Calu3 (cell line): Measurements from ENCODE around the gene CPNE5. TPM values are rescaled to one million over a fixed set of nuclear protein-coding genes. Genes with fewer than 3 reads are reported as not detected.

Experiments used
- BruUV-seq: library from RNA; stranded (reverse); fragments of 400-500 nt; replicated peaks from 2 replicates; lab custom pipeline; 2021; lab: Mats Ljungman, UMichigan
- CTCF ChIA-PET: fragments of 300-600 bp; sonication (Branson Sonifier 250); formaldehyde crosslinking; loops from one replicate; lab custom pipeline; 2022; ENCODE audit warnings: antibody characterized with exemption; lab: Charles Lee
- DNase-seq: peaks from one replicate; pipeline ENCODE4 v3.0.0; 2022
- H3K27ac Mint-ChIP-seq: one replicate; pipeline ENCODE4 v1.8.0; 2022; ENCODE audit warnings: mixed read lengths; ENCODE audit not compliant: unreplicated experiment
- H3K27me3 Mint-ChIP-seq: one replicate; pipeline ENCODE4 v1.8.0; 2022; ENCODE audit warnings: mixed read lengths; ENCODE audit not compliant: unreplicated experiment
- H3K36me3 Mint-ChIP-seq: one replicate; pipeline ENCODE4 v1.8.0; 2022; ENCODE audit warnings: mild to moderate bottlenecking, moderate library complexity, mixed read lengths; ENCODE audit not compliant: insufficient read depth, unreplicated experiment
- H3K4me1 Mint-ChIP-seq: one replicate; pipeline ENCODE4 v1.8.0; 2022; ENCODE audit warnings: mild to moderate bottlenecking, low read depth, mixed read lengths; ENCODE audit not compliant: unreplicated experiment
- H3K4me3 Mint-ChIP-seq: one replicate; pipeline ENCODE4 v1.8.0; 2022; ENCODE audit warnings: mild to moderate bottlenecking, low read depth, moderate library complexity, mixed read lengths; ENCODE audit not compliant: unreplicated experiment
- H3K9me3 Mint-ChIP-seq: one replicate; pipeline ENCODE4 v1.8.0; 2022; ENCODE audit warnings: low read depth, mixed read lengths; ENCODE audit not compliant: unreplicated experiment
- CTCF ChIP-seq: fragments of 200-600 bp; IDR thresholded peaks from one replicate; pipeline ENCODE4 v1.8.0; 2022; ENCODE audit warnings: antibody characterized with exemption; ENCODE audit not compliant: unreplicated experiment
- intact Hi-C: fragments of 100-400 bp; cut with micrococcal nuclease; formaldehyde crosslinking; loops from one replicate; pipeline ENCODE4 v1.10.0; 2022; ENCODE audit not compliant: unreplicated experiment
- total RNA-seq: library from RNA; stranded (reverse); gene quantifications from 2 replicates; pipeline ENCODE4 v1.2.3, GENCODE V29; 2022

The CPNE5 gene
- total RNA-seq, 1 experiment from 2014 or later, result not detected

- peak; percentile 96 for DNase-seq
- peaks cover 12% of the 10 kb centered on the region for H3K36me3 Mint-ChIP-seq
- CTCF ChIA-PET, result interaction anchor here (0.6 to 2.1 kb wide), 9 partner anchors 11 to 324 kb away, joined by 3 to 37 read pairs (median 7); partner anchors contain the start of genes MTCH1 and PPIL1
- H3K27ac Mint-ChIP-seq, result peak within 1 kb of the TSS; percentile 74
- BruUV-seq, result no TSS peak
- no peaks in the 10 kb centered on the region for H3K27me3 Mint-ChIP-seq
- H3K9me3 Mint-ChIP-seq, result no peaks in the 10 kb centered on the region
- peak within 1 kb of the TSS; percentile 77 for H3K4me3 Mint-ChIP-seq
- intact Hi-C loops, result loop anchor here (1.0 kb wide), 2 partner anchors 29 to 133 kb away; no protein-coding TSS in a partner anchor
- peaks cover 21% of the 10 kb centered on the region for H3K4me1 Mint-ChIP-seq
- TF ChIP-seq CTCF, result peak; percentile 90
Measured at GRCh38 chr6:36885461-36886401, 46.5 kb upstream of the CPNE5 start, which contains the start of gene C6orf89. Gene C6orf89 (plus strand): TSS chr6:36885952. CDS start chr6:36899445, 13,493 bp downstream.

- intact Hi-C loops, result loop anchor here (1.0 kb wide), 2 partner anchors 30 to 134 kb away; no protein-coding TSS in a partner anchor
- no peak for TF ChIP-seq CTCF
- DNase-seq, result no peak
- Mint-ChIP-seq H3K4me1 (peaks cover 21% of the 10 kb centered on the region), H3K27ac (no peak overlapping the region), H3K27me3 (no peaks in the 10 kb centered on the region), H3K9me3 (no peaks in the 10 kb centered on the region), H3K4me3 (no peak overlapping the region), H3K36me3 (peaks cover 12% of the 10 kb centered on the region)
- CTCF ChIA-PET, result interaction anchor here (1.0 to 2.1 kb wide), 5 partner anchors 10 to 134 kb away, joined by 3 to 37 read pairs (median 14); partner anchors contain the start of genes MTCH1 and PPIL1
- BruUV-seq, result no TSS peak
Measured at GRCh38 chr6:36884610-36885009, 45.4 kb upstream of the CPNE5 start.

GRCh38 chr6:36875250-36875633 lies 36.0 kb upstream of the CPNE5 start:
- peaks cover 27% of the 10 kb centered on the region for H3K4me1 Mint-ChIP-seq
- H3K4me3 Mint-ChIP-seq, result peak overlapping the region; percentile 91
- TF ChIP-seq CTCF, result no peak
- no peaks in the 10 kb centered on the region for H3K9me3 Mint-ChIP-seq
- H3K36me3 Mint-ChIP-seq, result peaks cover 38% of the 10 kb centered on the region
- no peaks in the 10 kb centered on the region for H3K27me3 Mint-ChIP-seq
- BruUV-seq, result TSS peak; percentile 71
- H3K27ac Mint-ChIP-seq, result peak overlapping the region; percentile 99
- CTCF ChIA-PET, result interaction anchor here (0.5 to 3.5 kb wide), 9 partner anchors 10 to 511 kb away, joined by 3 to 17 read pairs (median 8); partner anchors contain the start of gene C6orf89
- intact Hi-C loops, result no loop called here
- DNase-seq, result no peak

- CTCF ChIA-PET, result interaction anchor here (0.6 to 3.5 kb wide), 10 partner anchors 10 to 260 kb away, joined by 3 to 17 read pairs (median 6); partner anchors contain the start of gene C6orf89
- BruUV-seq, result no TSS peak
- no peak for TF ChIP-seq CTCF
Measured at GRCh38 chr6:36874443-36875249, 35.4 kb upstream of the CPNE5 start, which contains the start of gene PPIL1. Gene PPIL1 (minus strand): TSS chr6:36874803. CDS start chr6:36874772, 31 bp downstream.

More at GRCh38 chr6:36874443-36875249, 35.4 kb upstream of the CPNE5 start, which contains the start of gene PPIL1:
- Mint-ChIP-seq H3K4me1 (peaks cover 27% of the 10 kb centered on the region), H3K4me3 (peak within 1 kb of the TSS; percentile 91), H3K27me3 (no peaks in the 10 kb centered on the region), H3K9me3 (no peaks in the 10 kb centered on the region), H3K27ac (peak within 1 kb of the TSS; percentile 99), H3K36me3 (peaks cover 44% of the 10 kb centered on the region)
- peak; percentile 88 for DNase-seq
- intact Hi-C loops, result loop anchor here (5.0 kb wide), 1 partner anchor 107 kb away; no protein-coding TSS in a partner anchor
